HepG2 (cell line): Measurements from ENCODE around the gene NRG2. TPM values are rescaled to one million over a fixed set of nuclear protein-coding genes. Genes with fewer than 3 reads are reported as not detected.

Source experiments
- ARID5B ChIP-seq: IDR thresholded peaks from 2 replicates; pipeline ENCODE4 v1.4.0; 2020; ENCODE audit warnings: mild to moderate bottlenecking, missing genetic modification reagents
- BCL6 ChIP-seq: IDR thresholded peaks from 2 replicates; pipeline ENCODE4 v1.6.1; 2016; ENCODE audit warnings: missing genetic modification reagents, missing compliant biosample characterization
- CENPBD1 ChIP-seq: sonication (generic); formaldehyde crosslinking; IDR thresholded peaks from 2 replicates; pipeline ENCODE4 v1.8.0; 2022; ENCODE audit warnings: missing genetic modification reagents, low read depth, mild to moderate bottlenecking, borderline replicate concordance
- EZH2 ChIP-seq: conservative IDR thresholded peaks from 2 replicates; pipeline ENCODE4 v1.6.1; 2012; ENCODE audit warnings: mild to moderate bottlenecking, low read depth, low read length, moderate library complexity
- FOXP4 ChIP-seq: sonication (generic); formaldehyde crosslinking; IDR thresholded peaks from 2 replicates; pipeline ENCODE4 v1.4.0; 2020; ENCODE audit warnings: missing genetic modification reagents
- MEF2D ChIP-seq: sonication (generic); formaldehyde crosslinking; IDR thresholded peaks from 2 replicates; pipeline ENCODE4 v1.5.1; 2020; ENCODE audit warnings: mild to moderate bottlenecking, missing genetic modification reagents
- NAIF1 ChIP-seq: sonication (generic); formaldehyde crosslinking; IDR thresholded peaks from 2 replicates; pipeline ENCODE4 v1.5.0; 2020; ENCODE audit warnings: mild to moderate bottlenecking, missing genetic modification reagents, borderline replicate concordance
- NFYC ChIP-seq: IDR thresholded peaks from 2 replicates; pipeline ENCODE4 v1.6.1; 2016; ENCODE audit warnings: missing genetic modification reagents, missing compliant biosample characterization
- PPARG ChIP-seq: conservative IDR thresholded peaks from 2 replicates; pipeline ENCODE4 v1.6.1; 2016; ENCODE audit warnings: missing biosample characterization, missing genetic modification reagents
- RXRB ChIP-seq: IDR thresholded peaks from 2 replicates; pipeline ENCODE4 v1.6.1; 2016; ENCODE audit warnings: borderline replicate concordance, missing genetic modification reagents, missing compliant biosample characterization
- SOX6 ChIP-seq, 2 experiments: fragments of 450-650 bp in 1 of 2; sonication (generic) in 1 of 2; formaldehyde crosslinking in 1 of 2; IDR thresholded peaks; 2 replicates each; pipeline versions ENCODE4 v1.4.0 to v1.6.1; 2017 to 2020; ENCODE audit warnings: antibody characterized with exemption in 1 of 2, mild to moderate bottlenecking in 1 of 2, missing genetic modification reagents in 1 of 2
- TEF ChIP-seq: sonication (generic); formaldehyde crosslinking; IDR thresholded peaks from 2 replicates; pipeline ENCODE4 v1.5.0; 2020; ENCODE audit warnings: missing genetic modification reagents
- USF2 ChIP-seq, 2 experiments: sonication (generic) in 1 of 2; formaldehyde crosslinking in 1 of 2; IDR thresholded peaks; 2 replicates each; pipeline versions ENCODE4 v1.5.1 to v1.6.1; 2011 to 2020; ENCODE audit warnings: borderline replicate concordance in 1 of 2, low read depth in 1 of 2, low read length in 1 of 2, mild to moderate bottlenecking in 1 of 2, missing genetic modification reagents in 1 of 2, moderate library complexity in 1 of 2
- WIZ ChIP-seq: sonication (generic); formaldehyde crosslinking; IDR thresholded peaks from 2 replicates; pipeline ENCODE4 v1.5.1; 2020; ENCODE audit warnings: mild to moderate bottlenecking, missing genetic modification reagents
- XRCC5 ChIP-seq: fragments of 200-400 bp; formaldehyde crosslinking; optimal IDR thresholded peaks from 2 replicates; pipeline ENCODE3; 2017; ENCODE audit warnings: mild to moderate bottlenecking, low read length
- ZBTB7B ChIP-seq: sonication (generic); formaldehyde crosslinking; IDR thresholded peaks from 2 replicates; pipeline ENCODE4 v1.4.0; 2020; ENCODE audit warnings: missing genetic modification reagents
- ZNF605 ChIP-seq: sonication (generic); formaldehyde crosslinking; IDR thresholded peaks from 2 replicates; pipeline ENCODE4 v1.8.0; 2022; ENCODE audit warnings: mild to moderate bottlenecking, missing genetic modification reagents
- ZNF770 ChIP-seq: sonication (generic); formaldehyde crosslinking; IDR thresholded peaks from 2 replicates; pipeline ENCODE4 v1.5.0; 2020; ENCODE audit warnings: mild to moderate bottlenecking, missing genetic modification reagents
- polyA plus RNA-seq, 8 experiments: library from polyadenylated mRNA; depleted of rRNA in 3 of 8; stranded (reverse) in 7 of 8; unstranded in 1 of 8; fragments of >200 nt; fragmentation: Illumina TruSeq in 4 of 8; extraction: Trizol in 4 of 8; gene quantifications; 2 replicates each; pipeline versions ENCODE4 v1.2.1 to v1.2.3, GENCODE V29; 2011 to 2016; ENCODE audit warnings: low read depth in 4 of 8, missing spikeins in 1 of 8, mixed read lengths in 1 of 8; ENCODE audit not compliant: insufficient read depth in 1 of 8
- total RNA-seq, 5 experiments: library from RNA; depleted of rRNA; stranded (reverse); fragments of >200 nt; fragmentation: Illumina TruSeq; extraction: Trizol; gene quantifications; 2 replicates each; pipeline ENCODE4 v1.2.3, GENCODE V29; 2016; ENCODE audit warnings: low read depth in 1 of 5

The NRG2 gene
- total and polyA plus RNA-seq, 2 of the 13 experiments (the other 11 are each of a cell fraction or from before 2014, with no cell fraction given) = not detected

GRCh38 chr5:140049713-140050112 lies 6.6 kb upstream of the NRG2 start (continued):
- TF ChIP-seq FOXP4 (CRISPR knock-in tag) (0 out of 2 replicates have a peak, but pooled peaks have one; percentile 18), WIZ (CRISPR knock-in tag) (no peak), ARID5B (0 out of 2 replicates have a peak, but pooled peaks have one; percentile 9), ZNF605 (CRISPR knock-in tag) (no peak), RXRB (CRISPR knock-in tag) (peak; percentile 49; the same call in 1 of the 2 replicates), PPARG (CRISPR knock-in tag) (peak; percentile 83), USF2 (IDR thresholded peaks at IDR 0.05; ENCODE audit: low read depth, low read length) (no peak), USF2 (CRISPR knock-in tag; IDR thresholded peaks at IDR 0.05; ENCODE audit: borderline replicate concordance) (no peak), BCL6 (0 out of 2 replicates have a peak, but pooled peaks have one; percentile 12), NFYC (CRISPR knock-in tag) (no peak), SOX6 (IDR thresholded peaks at IDR 0.05) (no peak), SOX6 (CRISPR knock-in tag; IDR thresholded peaks at IDR 0.05) (peak; percentile 45; the same call in 1 of the 2 replicates), ZBTB7B (CRISPR knock-in tag) (no peak), TEF (no peak), MEF2D (CRISPR knock-in tag) (no peak), ZNF770 (peak; percentile 35; the same call in 1 of the 2 replicates), XRCC5 (no peak), NAIF1 (no peak), EZH2 (no peak), CENPBD1 (CRISPR knock-in tag) (no peak)
